DND-41 (cell line): ENCODE measurements around the gene FHOD3.

Source experiments
- ATAC-seq: fragments of 200-7000 bp; cut with Tn5 transposase; 3 replicates; pipeline ENCODE4 v1.9.1; 2021; ENCODE audit warnings: low read depth; ENCODE audit not compliant: insufficient read depth
- DNase-seq: peaks from one replicate; pipeline ENCODE4 v3.0.0-alpha.2; 2020
- H2AFZ ChIP-seq: 2 replicates; pipeline ENCODE4 v1.6.0; 2012; ENCODE audit warnings: low read depth, low read length
- H3K27ac ChIP-seq: 2 replicates; pipeline ENCODE4 v1.5.1; 2012; ENCODE audit warnings: low read length, inconsistent platforms
- H3K27me3 ChIP-seq: fragments of 200-600 bp; sonication (generic); 2 replicates; pipeline ENCODE4 v1.6.0; 2012; ENCODE audit warnings: low read length, mild to moderate bottlenecking, inconsistent platforms; ENCODE audit not compliant: insufficient read depth, poor library complexity
- H3K36me3 ChIP-seq: 2 replicates; pipeline ENCODE4 v1.5.1; 2012; ENCODE audit warnings: low read length, inconsistent platforms; ENCODE audit not compliant: insufficient read depth
- H3K4me1 ChIP-seq: 2 replicates; pipeline ENCODE4 v1.5.1; 2012; ENCODE audit warnings: mild to moderate bottlenecking, low read length; ENCODE audit not compliant: insufficient read depth
- H3K4me2 ChIP-seq: 2 replicates; pipeline ENCODE4 v1.6.0; 2012; ENCODE audit warnings: mild to moderate bottlenecking, moderate library complexity, low read length, inconsistent platforms; ENCODE audit not compliant: insufficient read depth
- H3K4me3 ChIP-seq, 2 experiments: fragments of 200-600 bp in 1 of 2; shearing (Covaris generic) in 1 of 2; 2 replicates each; pipeline ENCODE4 v1.5.1; 2012 to 2016; ENCODE audit warnings: inconsistent platforms in 2 of 2, low read length in 2 of 2, mild to moderate bottlenecking in 2 of 2, low read depth in 1 of 2, moderate library complexity in 1 of 2
- H3K79me2 ChIP-seq: 2 replicates; pipeline ENCODE4 v1.6.0; 2012; ENCODE audit warnings: low read length, inconsistent platforms; ENCODE audit not compliant: insufficient read depth
- H3K9ac ChIP-seq: 2 replicates; pipeline ENCODE4 v1.6.0; 2012; ENCODE audit warnings: low read depth, mild to moderate bottlenecking, inconsistent platforms, low read length, moderate library complexity
- H3K9me3 ChIP-seq: 2 replicates; pipeline ENCODE4 v1.5.1; 2012; ENCODE audit warnings: low read length, moderate library complexity, mild to moderate bottlenecking, inconsistent platforms; ENCODE audit not compliant: insufficient read depth, severe bottlenecking
- H4K20me1 ChIP-seq: 2 replicates; pipeline ENCODE4 v1.6.0; 2012; ENCODE audit warnings: low read length; ENCODE audit not compliant: insufficient read depth
- CTCF ChIP-seq: IDR thresholded peaks from 2 replicates; pipeline ENCODE4 v1.5.1; 2012; ENCODE audit warnings: borderline replicate concordance, low read length, moderate library complexity, mild to moderate bottlenecking; ENCODE audit not compliant: poor library complexity, severe bottlenecking; ENCODE audit errors: extremely low read depth
- EZH2 ChIP-seq: IDR thresholded peaks from 3 replicates; pipeline ENCODE4 v1.6.1; 2012; ENCODE audit warnings: borderline replicate concordance, low read depth, mild to moderate bottlenecking, moderate library complexity, low read length, inconsistent platforms; ENCODE audit not compliant: severe bottlenecking

Gene FHOD3

GRCh38 chr18:36406805-36407204 lies 109.3 kb downstream of the FHOD3 start:
- no peaks in the 10 kb centered on the region for H4K20me1 ChIP-seq
- no peak overlapping the region for H3K9ac ChIP-seq
- no peak for ATAC-seq
- H3K4me2 ChIP-seq: no peak overlapping the region
- H3K36me3 ChIP-seq: no peaks in the 10 kb centered on the region
- no peaks in the 10 kb centered on the region for H3K27me3 ChIP-seq
- H3K4me3 ChIP-seq: no peak overlapping the region
- no peak overlapping the region for H3K27ac ChIP-seq
- no peaks in the 10 kb centered on the region for H3K4me1 ChIP-seq
- no peaks in the 10 kb centered on the region for H3K9me3 ChIP-seq
- no peak overlapping the region for H2AFZ ChIP-seq
- TF ChIP-seq CTCF: no peak
- no peak for DNase-seq
- H3K79me2 ChIP-seq: no peaks in the 10 kb centered on the region

DNA sequence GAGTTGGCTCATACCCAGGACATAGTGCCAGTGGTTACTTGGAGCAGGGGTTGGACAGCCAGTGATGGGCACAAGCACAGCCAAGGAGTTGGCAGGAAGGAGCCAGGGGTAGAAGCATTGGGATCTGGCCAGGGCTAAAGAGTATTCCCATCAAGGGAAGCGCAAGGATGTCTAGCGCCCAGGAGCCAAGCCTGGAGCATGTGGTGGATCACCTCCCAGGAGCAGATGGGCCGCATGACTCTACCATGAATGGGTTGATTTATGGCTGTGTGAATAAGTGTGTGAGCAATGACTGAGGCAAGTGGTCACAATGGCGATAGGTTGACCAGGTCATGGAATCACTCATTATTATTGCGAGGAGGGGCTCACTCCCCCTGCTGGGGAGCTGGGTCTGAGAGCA lies 111.1 kb downstream of the FHOD3 start:
- DNase-seq (no peak), ATAC-seq (no peak)
- Histone ChIP-seq H3K4me2 (no peak overlapping the region), H3K4me1 (no peaks in the 10 kb centered on the region), H3K27me3 (no peaks in the 10 kb centered on the region), H3K36me3 (no peaks in the 10 kb centered on the region), H2AFZ (no peak overlapping the region), H3K9ac (no peak overlapping the region), H3K27ac (no peak overlapping the region), H4K20me1 (no peaks in the 10 kb centered on the region), H3K4me3 (no peak overlapping the region), H3K9me3 (no peaks in the 10 kb centered on the region), H3K79me2 (no peaks in the 10 kb centered on the region)
- TF ChIP-seq EZH2 (no peak), CTCF (no peak)

DNA sequence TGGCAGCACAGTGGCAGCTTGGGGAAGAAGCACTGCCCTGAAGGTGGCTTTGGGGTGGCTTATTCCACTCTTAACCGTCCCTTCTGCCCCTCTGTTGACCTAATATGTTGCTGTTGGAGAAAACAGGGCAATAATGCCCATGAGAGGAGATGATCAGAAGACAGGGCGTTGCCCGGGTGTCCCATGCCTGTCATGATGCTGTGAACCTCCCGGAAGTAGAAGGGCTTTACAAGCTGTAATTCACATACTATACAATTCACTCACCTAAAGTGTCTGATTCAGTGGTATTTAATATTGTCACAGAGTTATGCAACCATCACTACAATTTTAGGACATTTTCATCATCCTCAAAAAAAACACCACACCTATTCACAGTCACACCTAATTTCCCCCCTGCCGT lies 112.3 kb downstream of the FHOD3 start:
- Histone ChIP-seq H3K9me3 (no peaks in the 10 kb centered on the region), H3K27me3 (no peaks in the 10 kb centered on the region), H4K20me1 (no peaks in the 10 kb centered on the region), H3K4me3 (no peak overlapping the region), H3K4me2 (no peak overlapping the region), H3K27ac (no peak overlapping the region), H3K4me1 (no peaks in the 10 kb centered on the region), H2AFZ (no peak overlapping the region), H3K36me3 (no peaks in the 10 kb centered on the region), H3K79me2 (no peaks in the 10 kb centered on the region), H3K9ac (no peak overlapping the region)
- TF ChIP-seq EZH2 (no peak), CTCF (no peak)
- DNase-seq: no peak
- ATAC-seq: no peak

- TF ChIP-seq CTCF: no peak
- TF ChIP-seq EZH2: no peak
- H3K4me3 ChIP-seq: no peak overlapping the region
- H3K79me2 ChIP-seq: no peaks in the 10 kb centered on the region
- H2AFZ ChIP-seq: no peak overlapping the region
- DNase-seq (no peak), ATAC-seq (no peak)
- H3K36me3 ChIP-seq: no peaks in the 10 kb centered on the region
- no peak overlapping the region for H3K4me2 ChIP-seq
- no peaks in the 10 kb centered on the region for H3K9me3 ChIP-seq
- no peaks in the 10 kb centered on the region for H3K27me3 ChIP-seq
- H3K27ac ChIP-seq: no peak overlapping the region
- H4K20me1 ChIP-seq: no peaks in the 10 kb centered on the region
- H3K9ac ChIP-seq: no peak overlapping the region
- no peaks in the 10 kb centered on the region for H3K4me1 ChIP-seq
Measured at GRCh38 chr18:36410346-36410745, 112.8 kb downstream of the FHOD3 start.
